ENCODE results near the gene RBP5.
A peak's percentile ranks its signal among the peaks of the same experiment; 100 is the strongest.

RBP5 gene

GRCh38 chr12:7144414-7145120 lies 15.9 kb upstream of the RBP5 start:
- DNase-seq: no peak
- no peaks in the 10 kb centered on the region for H3K36me3 ChIP-seq
- TF ChIP-seq CTCF (IDR thresholded peaks at IDR 0.05; ENCODE audit: low read depth, low read length): peak; percentile 64

DNA sequence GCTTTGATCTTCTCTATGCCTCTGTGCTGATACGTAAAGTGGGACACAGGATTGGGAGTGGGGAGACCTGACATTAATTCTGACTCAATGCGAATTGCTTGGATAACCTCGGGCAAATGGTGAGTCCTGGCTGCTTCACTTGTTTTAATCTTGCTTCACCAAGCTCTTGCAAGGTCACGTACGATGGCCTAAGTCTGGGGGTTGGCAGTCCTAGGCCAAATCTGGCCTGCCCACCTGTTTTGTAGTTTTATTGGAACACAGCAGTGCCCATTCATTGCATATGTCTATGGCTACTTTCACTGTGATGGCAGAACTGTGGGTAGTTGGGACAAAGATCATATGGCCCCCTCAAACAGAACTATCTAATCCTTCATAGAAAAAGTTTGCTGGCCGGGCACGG lies 14.9 kb upstream of the RBP5 start:
- Histone ChIP-seq H3K36me3 (no peaks in the 10 kb centered on the region), H3K4me3 (ENCODE audit: low read depth, low read length) (no peak overlapping the region), H3K4me1 (peaks cover 5% of the 10 kb centered on the region), H3K27me3 (no peaks in the 10 kb centered on the region), H3K9me3 (no peaks in the 10 kb centered on the region)
- TF ChIP-seq CTCF (IDR thresholded peaks at IDR 0.05; ENCODE audit: low read depth, low read length): no peak
- DNase-seq: no peak

More at GRCh38 chr12:7144414-7145120, 15.9 kb upstream of the RBP5 start:
- Histone ChIP-seq H3K27me3 (no peaks in the 10 kb centered on the region), H3K4me1 (peaks cover 5% of the 10 kb centered on the region), H3K9me3 (no peaks in the 10 kb centered on the region), H3K4me3 (ENCODE audit: low read depth, low read length) (no peak overlapping the region)

- Histone ChIP-seq H3K4me1 (peaks cover 5% of the 10 kb centered on the region), H3K4me3 (ENCODE audit: low read depth, low read length) (no peak overlapping the region), H3K27me3 (no peaks in the 10 kb centered on the region), H3K9me3 (no peaks in the 10 kb centered on the region), H3K36me3 (no peaks in the 10 kb centered on the region)
- no peak for DNase-seq
- TF ChIP-seq CTCF (IDR thresholded peaks at IDR 0.05; ENCODE audit: low read depth, low read length): no peak
These were observed 14.2 kb upstream of the RBP5 start for GRCh38 chr12:7142809-7143465.

GRCh38 chr12:7142056-7142644 lies 13.5 kb upstream of the RBP5 start:
- H3K4me3 ChIP-seq (ENCODE audit: low read depth, low read length): no peak overlapping the region
- no peaks in the 10 kb centered on the region for H3K27me3 ChIP-seq
- TF ChIP-seq CTCF (IDR thresholded peaks at IDR 0.05; ENCODE audit: low read depth, low read length): peak; percentile 95
- H3K9me3 ChIP-seq: no peaks in the 10 kb centered on the region
- H3K36me3 ChIP-seq: no peaks in the 10 kb centered on the region
- H3K4me1 ChIP-seq: peaks cover 5% of the 10 kb centered on the region
- peak; percentile 80 for DNase-seq

- H3K9me3 ChIP-seq: no peaks in the 10 kb centered on the region
- H3K4me3 ChIP-seq (ENCODE audit: low read depth, low read length): no peak overlapping the region
- TF ChIP-seq CTCF (IDR thresholded peaks at IDR 0.05; ENCODE audit: low read depth, low read length): no peak
- no peaks in the 10 kb centered on the region for H3K36me3 ChIP-seq
- no peaks in the 10 kb centered on the region for H3K27me3 ChIP-seq
- peaks cover under 1% of the 10 kb centered on the region for H3K4me1 ChIP-seq
- no peak for DNase-seq
These were observed 12.8 kb upstream of the RBP5 start for GRCh38 chr12:7141351-7142005.

All from BE2C (cell line).